ENCODE data around the gene WDR27.

DNA sequence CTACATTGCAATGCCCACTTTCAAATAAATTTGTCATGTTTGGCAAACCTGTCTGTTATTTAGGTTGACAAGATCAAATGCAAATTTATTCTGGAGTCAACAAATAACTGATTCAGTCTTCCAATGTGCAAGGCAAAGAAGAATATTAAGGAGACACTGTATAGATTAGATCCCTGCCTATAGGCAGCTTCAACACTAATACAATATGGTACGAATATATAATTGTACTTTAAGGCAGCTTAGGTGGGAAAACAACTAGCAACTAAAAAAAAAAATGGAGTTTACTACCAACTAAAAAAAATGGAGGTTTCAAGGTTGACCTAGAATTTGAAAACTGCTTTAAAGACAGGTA, 24.2 kb upstream of the WDR27 start:
- TF ChIP-seq POLR2A (IDR thresholded peaks at IDR 0.05; ENCODE audit: low read length) (no peak), GATA1 (IDR thresholded peaks at IDR 0.05; ENCODE audit: low read depth, low read length) (no peak)

Data from erythroblast (primary cell).